ENCODE measurements around the gene UBA52.
A peak's percentile ranks its signal among the peaks of the same experiment; 100 is the strongest.

UBA52 gene

GRCh38 chr19:18594096-18594823, 22.6 kb downstream of the UBA52 start:
- Histone ChIP-seq H3K9me3 (ENCODE audit: insufficient read depth, low read depth, low read length) (peaks cover 7% of the 10 kb centered on the region), H4K91ac (ENCODE audit: low read depth, low read length) (no peak overlapping the region), H3K9ac (ENCODE audit: low read length) (peak overlapping the region; percentile 12), H3K27me3 (ENCODE audit: insufficient read depth, low read length) (no peaks in the 10 kb centered on the region), H3K79me2 (ENCODE audit: control insufficient read depth, insufficient read depth, low read length, poor library complexity) (peaks cover under 1% of the 10 kb centered on the region), H2AFZ (ENCODE audit: insufficient read depth, low read length, poor library complexity) (peak overlapping the region; percentile 43), H4K8ac (ENCODE audit: low read depth, low read length) (peak overlapping the region; percentile 30), H2BK12ac (ENCODE audit: low read length) (no peak overlapping the region), H3K79me1 (ENCODE audit: low read length) (peaks cover 7% of the 10 kb centered on the region), H4K12ac (ENCODE audit: low read depth, low read length) (no peak overlapping the region), H3K27ac (ENCODE audit: low read depth, low read length) (no peak overlapping the region), H3K4ac (ENCODE audit: low read depth, low read length) (no peak overlapping the region), H3K4me3 (ENCODE audit: low read depth, low read length) (peak overlapping the region; percentile 63), H3K18ac (ENCODE audit: low read length) (no peak overlapping the region), H2BK5ac (ENCODE audit: low read depth, low read length, poor library complexity) (no peak overlapping the region), H3K23ac (ENCODE audit: low read length) (no peak overlapping the region), H3K4me1 (ENCODE audit: control insufficient read depth in 1 of 2, insufficient read depth in 2 of 2, low read length in 2 of 2) (peaks cover 5 to 15% of the 10 kb centered on the region in 2 experiments), H3K36me3 (ENCODE audit: control insufficient read depth in 1 of 2, insufficient read depth in 2 of 2, low read length in 2 of 2) (peaks cover 4 to 6% of the 10 kb centered on the region in 2 experiments), H2BK120ac (ENCODE audit: insufficient read depth, low read length, poor library complexity) (no peak overlapping the region), H3K14ac (ENCODE audit: low read length) (no peak overlapping the region), H3K4me2 (ENCODE audit: low read length) (peak overlapping the region; percentile 74), H2AK5ac (ENCODE audit: low read length) (no peak overlapping the region)
- WGBS (ENCODE audit: extremely low coverage, insufficient coverage, insufficient read length), result no CpG with 5 or more reads among the region's 54 CpGs
- DNase-seq, result peak; percentile 61 to 80

GRCh38 chr19:18594824-18595373, 23.2 kb downstream of the UBA52 start:
- no peaks in the 10 kb centered on the region for H3K79me2 ChIP-seq (ENCODE audit: control insufficient read depth, insufficient read depth, low read length, poor library complexity)
- no peak overlapping the region for H2BK5ac ChIP-seq (ENCODE audit: low read depth, low read length, poor library complexity)
- no peak overlapping the region for H3K9ac ChIP-seq (ENCODE audit: low read length)
- H3K27ac ChIP-seq (ENCODE audit: low read depth, low read length), result no peak overlapping the region
- no peak overlapping the region for H4K91ac ChIP-seq (ENCODE audit: low read depth, low read length)
- peaks cover 3% of the 10 kb centered on the region for H3K79me1 ChIP-seq (ENCODE audit: low read length)
- H2BK12ac ChIP-seq (ENCODE audit: low read length), result no peak overlapping the region
- H2AFZ ChIP-seq (ENCODE audit: insufficient read depth, low read length, poor library complexity), result no peak overlapping the region
- peak overlapping the region; percentile 74 for H3K4me2 ChIP-seq (ENCODE audit: low read length)
- no peak overlapping the region for H3K23ac ChIP-seq (ENCODE audit: low read length)
- H3K18ac ChIP-seq (ENCODE audit: low read length), result no peak overlapping the region
- no peak for DNase-seq
- no peak overlapping the region for H3K4me3 ChIP-seq (ENCODE audit: low read depth, low read length)
- H3K14ac ChIP-seq (ENCODE audit: low read length), result no peak overlapping the region
- H3K4ac ChIP-seq (ENCODE audit: low read depth, low read length), result no peak overlapping the region
- no peak overlapping the region for H2AK5ac ChIP-seq (ENCODE audit: low read length)
- no peak overlapping the region for H4K8ac ChIP-seq (ENCODE audit: low read depth, low read length)
- H2BK120ac ChIP-seq (ENCODE audit: insufficient read depth, low read length, poor library complexity), result no peak overlapping the region
- H3K27me3 ChIP-seq (ENCODE audit: insufficient read depth, low read length), result no peaks in the 10 kb centered on the region
- no peak overlapping the region for H4K12ac ChIP-seq (ENCODE audit: low read depth, low read length)
- H3K4me1 ChIP-seq (ENCODE audit: control insufficient read depth in 1 of 2, insufficient read depth in 2 of 2, low read length in 2 of 2), result peaks cover 5 to 9% of the 10 kb centered on the region in 2 experiments
- H3K9me3 ChIP-seq (ENCODE audit: insufficient read depth, low read depth, low read length), result peaks cover 4% of the 10 kb centered on the region
- H3K36me3 ChIP-seq (ENCODE audit: control insufficient read depth in 1 of 2, insufficient read depth in 2 of 2, low read length in 2 of 2), result peaks cover 4 to 6% of the 10 kb centered on the region in 2 experiments
- no CpG with 5 or more reads among the region's 26 CpGs for WGBS (ENCODE audit: extremely low coverage, insufficient coverage, insufficient read length)

DNA sequence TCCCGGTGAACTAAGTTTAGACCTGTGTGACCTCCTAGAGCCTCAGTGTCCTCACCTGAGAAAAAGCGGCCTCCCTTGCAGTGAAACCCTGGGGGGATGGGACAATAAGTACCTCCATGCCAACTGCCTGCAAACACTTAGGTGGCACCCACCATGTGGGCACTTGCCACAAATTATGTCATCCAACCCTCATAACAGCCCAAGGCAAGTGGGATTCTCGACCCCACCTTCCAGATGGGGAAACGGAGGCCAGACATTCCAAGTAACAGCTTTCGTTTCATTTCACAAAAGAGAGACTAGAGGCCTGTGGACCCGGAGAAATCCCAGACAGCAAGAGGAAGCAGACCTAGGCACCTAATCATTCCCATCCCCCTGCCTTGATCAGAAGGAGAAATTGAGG, 23.8 kb downstream of the UBA52 start:
- peaks cover 5 to 9% of the 10 kb centered on the region in 2 experiments for H3K4me1 ChIP-seq (ENCODE audit: control insufficient read depth in 1 of 2, insufficient read depth in 2 of 2, low read length in 2 of 2)
- H3K14ac ChIP-seq (ENCODE audit: low read length), result no peak overlapping the region
- no peak overlapping the region for H2BK12ac ChIP-seq (ENCODE audit: low read length)
- no peak overlapping the region for H3K23ac ChIP-seq (ENCODE audit: low read length)
- no peak overlapping the region for H3K18ac ChIP-seq (ENCODE audit: low read length)
- no peak overlapping the region for H3K4me2 ChIP-seq (ENCODE audit: low read length)
- no peak overlapping the region for H4K91ac ChIP-seq (ENCODE audit: low read depth, low read length)
- no peak for DNase-seq
- no peak overlapping the region for H2BK120ac ChIP-seq (ENCODE audit: insufficient read depth, low read length, poor library complexity)
- H3K9me3 ChIP-seq (ENCODE audit: insufficient read depth, low read depth, low read length), result peaks cover 4% of the 10 kb centered on the region
- H3K27ac ChIP-seq (ENCODE audit: low read depth, low read length), result no peak overlapping the region
- H2AK5ac ChIP-seq (ENCODE audit: low read length), result no peak overlapping the region
- no peaks in the 10 kb centered on the region for H3K79me1 ChIP-seq (ENCODE audit: low read length)
- H2BK5ac ChIP-seq (ENCODE audit: low read depth, low read length, poor library complexity), result no peak overlapping the region
- no CpG with 5 or more reads among the region's 6 CpGs for WGBS (ENCODE audit: extremely low coverage, insufficient coverage, insufficient read length)
- H4K8ac ChIP-seq (ENCODE audit: low read depth, low read length), result no peak overlapping the region
- H3K4ac ChIP-seq (ENCODE audit: low read depth, low read length), result no peak overlapping the region
- no peak overlapping the region for H3K4me3 ChIP-seq (ENCODE audit: low read depth, low read length)
- H4K12ac ChIP-seq (ENCODE audit: low read depth, low read length), result no peak overlapping the region
- H3K9ac ChIP-seq (ENCODE audit: low read length), result no peak overlapping the region
- H3K36me3 ChIP-seq (ENCODE audit: control insufficient read depth in 1 of 2, insufficient read depth in 2 of 2, low read length in 2 of 2), result peaks cover 4 to 6% of the 10 kb centered on the region in 2 experiments
- no peaks in the 10 kb centered on the region for H3K79me2 ChIP-seq (ENCODE audit: control insufficient read depth, insufficient read depth, low read length, poor library complexity)
- H3K27me3 ChIP-seq (ENCODE audit: insufficient read depth, low read length), result no peaks in the 10 kb centered on the region
- no peak overlapping the region for H2AFZ ChIP-seq (ENCODE audit: insufficient read depth, low read length, poor library complexity)

- H2BK12ac ChIP-seq (ENCODE audit: low read length), result no peak overlapping the region
- H3K79me2 ChIP-seq (ENCODE audit: control insufficient read depth, insufficient read depth, low read length, poor library complexity), result no peaks in the 10 kb centered on the region
- WGBS (ENCODE audit: extremely low coverage, insufficient coverage, insufficient read length), result no CpG with 5 or more reads among the region's 21 CpGs
- H3K23ac ChIP-seq (ENCODE audit: low read length), result no peak overlapping the region
- H4K8ac ChIP-seq (ENCODE audit: low read depth, low read length), result no peak overlapping the region
- no peak overlapping the region for H2AFZ ChIP-seq (ENCODE audit: insufficient read depth, low read length, poor library complexity)
- H2BK120ac ChIP-seq (ENCODE audit: insufficient read depth, low read length, poor library complexity), result no peak overlapping the region
- no peak overlapping the region for H4K91ac ChIP-seq (ENCODE audit: low read depth, low read length)
- no peaks in the 10 kb centered on the region for H3K27me3 ChIP-seq (ENCODE audit: insufficient read depth, low read length)
- H3K4me1 ChIP-seq (ENCODE audit: control insufficient read depth in 1 of 2, insufficient read depth in 2 of 2, low read length in 2 of 2), result peaks cover 5 to 9% of the 10 kb centered on the region in 2 experiments
- no peak overlapping the region for H2BK5ac ChIP-seq (ENCODE audit: low read depth, low read length, poor library complexity)
- peak; percentile 20 to 57 for DNase-seq
- H3K9me3 ChIP-seq (ENCODE audit: insufficient read depth, low read depth, low read length), result peaks cover 1% of the 10 kb centered on the region
- no peak overlapping the region for H3K14ac ChIP-seq (ENCODE audit: low read length)
- no peak overlapping the region for H2AK5ac ChIP-seq (ENCODE audit: low read length)
- H3K36me3 ChIP-seq (ENCODE audit: control insufficient read depth in 1 of 2, insufficient read depth in 2 of 2, low read length in 2 of 2), result peaks cover 0 to 2% of the 10 kb centered on the region in 2 experiments
- no peak overlapping the region for H3K9ac ChIP-seq (ENCODE audit: low read length)
- no peak overlapping the region for H3K4me3 ChIP-seq (ENCODE audit: low read depth, low read length)
- H3K4ac ChIP-seq (ENCODE audit: low read depth, low read length), result no peak overlapping the region
- H3K4me2 ChIP-seq (ENCODE audit: low read length), result no peak overlapping the region
- no peak overlapping the region for H3K27ac ChIP-seq (ENCODE audit: low read depth, low read length)
- no peaks in the 10 kb centered on the region for H3K79me1 ChIP-seq (ENCODE audit: low read length)
- no peak overlapping the region for H3K18ac ChIP-seq (ENCODE audit: low read length)
- no peak overlapping the region for H4K12ac ChIP-seq (ENCODE audit: low read depth, low read length)
Observed at GRCh38 chr19:18596752-18597157, 25.1 kb downstream of the UBA52 start.

Data from trophoblast cell (in vitro differentiated cells and primary cell).